ENCODE measurements around the gene PGLYRP2.

- TF ChIP-seq CTCF (IDR thresholded peaks at IDR 0.05) (no peak), POLR2A (IDR thresholded peaks at IDR 0.05) (no peak), EP300 (IDR thresholded peaks at IDR 0.05) (no peak), POLR2AphosphoS5 (IDR thresholded peaks at IDR 0.05) (no peak)
These were observed 43.1 kb downstream of the PGLYRP2 start for GRCh38 chr19:15436012-15436825.

All from upper lobe of left lung (tissue), 4 donors.